Globus pallidus (tissue), 1 donor: ENCODE results near the gene SMAD6.

Experiments used
- DNase-seq: peaks from one replicate; pipeline ENCODE4 v3.0.0-alpha.2; 2015; ENCODE audit warnings: low spot score

The SMAD6 gene

DNA sequence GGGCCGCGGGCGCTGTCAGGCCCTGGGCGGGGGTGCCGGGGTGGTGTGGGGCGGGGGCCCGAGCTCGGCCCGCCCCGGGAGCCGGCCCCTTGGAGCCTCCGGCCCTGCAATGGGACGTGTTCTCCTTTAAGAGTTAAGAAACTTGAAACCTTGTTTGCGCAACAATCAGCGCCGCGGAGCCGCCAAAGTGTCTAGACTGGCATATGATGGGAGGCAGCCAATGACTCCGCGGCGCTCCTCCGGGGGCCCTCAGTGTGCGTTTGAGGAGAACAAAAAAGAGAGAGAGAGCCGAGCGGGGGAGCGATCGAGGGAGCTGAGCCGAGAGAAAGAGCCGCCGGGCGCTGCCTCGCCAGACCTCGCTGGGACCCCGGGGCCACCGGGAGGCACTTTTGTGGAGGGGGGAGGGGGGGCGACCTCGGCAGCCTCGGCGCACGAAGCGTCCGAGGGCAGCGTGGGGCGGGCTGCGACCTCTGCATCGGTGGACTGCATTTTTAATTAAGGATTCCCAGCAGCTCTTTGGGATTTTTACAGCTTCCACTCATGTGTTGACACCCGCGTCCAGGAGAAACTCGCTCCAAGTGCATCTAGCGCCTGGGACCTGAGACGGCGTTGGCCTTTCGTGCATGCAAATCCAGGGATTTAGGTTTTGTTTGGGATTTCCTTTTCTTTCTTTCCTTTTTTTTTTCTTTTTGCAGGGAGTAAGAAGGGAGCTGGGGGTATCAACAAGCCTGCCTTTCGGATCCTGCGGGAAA lies at the start of gene SMAD6:
TSS of gene SMAD6 (plus strand) at position 202 of the 752 bp plus-strand sequence. CDS start 1,023 bp downstream, outside the sequence.
- peak; percentile 75 for DNase-seq

DNA sequence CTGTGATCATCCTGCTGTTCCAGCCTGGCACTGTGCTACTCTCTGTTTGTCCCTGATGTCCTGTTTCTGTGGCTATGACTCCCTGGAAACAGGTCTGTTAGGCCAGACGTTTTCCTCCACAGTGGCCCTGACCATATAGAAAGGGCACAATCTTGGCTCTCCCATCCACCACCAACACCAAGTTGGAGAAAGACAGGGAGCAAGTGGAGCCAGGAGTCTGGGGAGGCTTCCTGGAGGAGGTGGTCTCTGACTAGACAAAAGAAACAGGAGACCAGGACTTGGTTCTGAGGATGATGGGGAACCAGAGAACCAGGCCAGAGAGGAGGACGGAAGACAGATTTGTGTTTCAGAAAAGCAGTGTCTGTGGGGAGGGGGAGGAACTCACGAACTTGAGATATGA lies 49.2 kb upstream of the SMAD6 start:
- no peak for DNase-seq

DNA sequence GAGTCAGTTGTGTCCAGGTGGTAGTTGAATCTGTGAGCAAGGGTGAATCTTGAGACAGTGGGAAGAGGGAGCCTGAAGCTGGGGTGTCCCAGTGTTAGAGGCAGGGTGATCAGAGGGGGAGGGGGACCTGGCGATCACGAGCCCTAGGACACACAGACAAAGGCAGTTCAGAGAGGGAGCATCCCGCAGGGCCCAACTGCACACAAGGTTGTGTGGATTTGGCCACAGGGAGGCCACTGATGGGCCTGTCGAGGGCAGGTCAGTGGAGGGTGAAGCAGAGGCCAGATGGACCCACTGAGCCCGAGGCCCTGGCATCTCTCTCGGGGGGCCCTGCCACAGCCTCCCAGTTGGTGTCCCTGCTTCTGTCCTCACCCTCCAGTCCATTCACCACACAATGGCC lies 48.6 kb upstream of the SMAD6 start:
- DNase-seq, result no peak

DNA sequence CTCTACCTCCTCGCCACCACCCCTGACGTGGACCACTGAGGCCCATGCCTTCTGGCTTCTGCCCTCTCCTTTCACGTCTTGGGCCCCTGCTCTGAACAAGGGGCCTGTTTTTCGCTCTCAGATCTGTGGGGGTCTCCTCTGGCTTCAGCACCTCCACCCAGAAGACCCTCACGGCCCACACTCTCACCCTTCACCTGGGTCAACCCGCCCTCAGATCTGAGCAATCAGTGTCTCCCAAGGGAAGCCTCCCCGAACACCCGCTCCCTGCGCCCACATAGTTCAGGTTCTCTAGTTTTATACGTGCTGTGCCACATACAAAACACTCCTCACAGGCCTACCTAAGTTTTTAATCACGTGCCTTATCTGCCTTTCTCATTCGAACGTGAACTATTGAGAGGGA lies 48.2 kb upstream of the SMAD6 start:
- no peak for DNase-seq

DNA sequence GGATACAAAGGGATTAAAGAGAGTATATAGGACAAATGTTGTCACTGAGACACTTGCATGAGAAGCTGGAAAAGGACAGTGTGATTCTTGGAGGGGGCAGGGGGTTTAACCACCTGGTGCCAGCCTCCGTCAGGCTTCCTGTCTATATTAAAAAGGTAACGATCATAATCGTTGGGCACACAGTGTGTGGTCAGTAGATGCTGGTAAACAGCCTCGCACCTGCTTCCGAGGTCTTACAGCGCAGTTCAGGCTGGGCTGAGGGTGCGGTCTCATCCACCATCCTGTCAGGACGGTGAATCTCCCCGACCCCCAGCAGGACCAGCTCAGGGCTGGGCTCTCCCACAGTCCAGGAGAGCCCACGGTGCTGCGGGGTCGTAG lies 47.7 kb upstream of the SMAD6 start:
- no peak for DNase-seq

DNA sequence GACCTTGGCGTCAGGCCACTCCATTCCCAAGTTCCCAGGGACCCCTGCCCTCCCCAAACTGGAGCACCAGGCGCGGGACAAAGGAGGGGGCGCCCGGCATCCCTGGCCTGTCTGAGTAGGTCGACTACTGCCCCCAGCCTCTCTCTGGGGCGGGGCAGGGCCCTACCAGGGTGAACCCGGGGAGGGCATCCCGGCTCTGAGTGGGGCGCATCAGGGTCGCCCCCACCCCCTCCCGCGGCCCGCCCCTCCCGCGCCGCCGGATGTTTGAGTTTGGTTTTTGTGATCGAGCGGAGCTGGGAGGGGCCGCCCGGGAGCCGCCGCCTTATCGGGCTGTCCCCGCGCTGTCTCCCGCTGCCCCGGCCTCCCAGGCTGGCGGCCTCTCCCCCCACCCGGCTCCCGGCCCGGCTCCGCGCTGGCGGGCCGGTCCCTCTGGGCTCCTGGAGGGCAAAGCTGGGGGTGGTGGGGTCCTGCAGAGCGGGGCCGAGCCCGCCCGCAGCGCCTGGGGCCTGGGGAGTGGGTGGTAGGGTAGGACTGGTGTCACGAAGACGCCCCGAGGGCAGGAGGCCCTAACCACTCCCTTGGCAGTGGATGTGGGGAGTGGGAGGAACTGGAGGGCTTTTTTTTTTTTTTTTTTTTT lies 47.2 kb upstream of the SMAD6 start:
- DNase-seq, result no peak

DNA sequence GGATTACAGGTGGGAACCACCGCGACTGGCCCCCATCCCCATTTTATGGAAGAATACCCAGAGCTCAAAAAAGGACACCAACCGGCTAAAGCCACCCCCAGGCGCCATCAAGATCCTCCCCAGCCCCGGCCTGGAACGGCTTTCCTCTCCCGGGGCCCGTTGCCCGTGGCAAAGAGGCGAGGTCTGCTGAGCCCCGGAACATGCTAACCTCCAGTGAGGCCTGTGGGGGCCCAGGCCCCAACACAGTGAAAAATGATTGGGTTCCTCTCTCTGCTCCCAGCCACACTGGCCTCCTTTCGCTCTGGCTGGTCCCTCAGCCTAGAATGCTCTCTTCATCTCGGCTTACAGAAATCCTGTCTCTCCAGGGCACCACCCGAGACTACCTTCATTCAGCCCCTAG lies 46.5 kb upstream of the SMAD6 start:
- no peak for DNase-seq

DNA sequence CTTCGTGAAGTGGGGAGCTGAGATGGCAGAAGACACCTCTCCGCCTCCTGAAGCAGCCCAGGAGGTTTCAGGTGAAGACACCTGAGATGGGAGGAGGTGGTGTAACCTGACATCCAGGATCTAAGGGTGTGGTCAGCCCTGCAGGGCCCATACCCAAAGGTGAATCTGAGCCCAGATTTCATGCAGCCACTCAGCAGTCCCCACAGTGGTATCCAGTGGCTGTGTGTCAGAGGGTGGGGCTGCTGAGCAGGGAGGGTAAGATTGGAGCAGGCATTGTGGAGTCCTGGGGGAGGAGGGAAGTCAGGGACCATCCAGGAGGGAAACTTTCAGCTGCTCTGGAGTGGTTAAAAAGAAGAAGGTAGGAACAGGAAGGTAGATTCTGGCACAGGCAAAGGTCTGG lies 46.0 kb upstream of the SMAD6 start:
- DNase-seq, result no peak

DNA sequence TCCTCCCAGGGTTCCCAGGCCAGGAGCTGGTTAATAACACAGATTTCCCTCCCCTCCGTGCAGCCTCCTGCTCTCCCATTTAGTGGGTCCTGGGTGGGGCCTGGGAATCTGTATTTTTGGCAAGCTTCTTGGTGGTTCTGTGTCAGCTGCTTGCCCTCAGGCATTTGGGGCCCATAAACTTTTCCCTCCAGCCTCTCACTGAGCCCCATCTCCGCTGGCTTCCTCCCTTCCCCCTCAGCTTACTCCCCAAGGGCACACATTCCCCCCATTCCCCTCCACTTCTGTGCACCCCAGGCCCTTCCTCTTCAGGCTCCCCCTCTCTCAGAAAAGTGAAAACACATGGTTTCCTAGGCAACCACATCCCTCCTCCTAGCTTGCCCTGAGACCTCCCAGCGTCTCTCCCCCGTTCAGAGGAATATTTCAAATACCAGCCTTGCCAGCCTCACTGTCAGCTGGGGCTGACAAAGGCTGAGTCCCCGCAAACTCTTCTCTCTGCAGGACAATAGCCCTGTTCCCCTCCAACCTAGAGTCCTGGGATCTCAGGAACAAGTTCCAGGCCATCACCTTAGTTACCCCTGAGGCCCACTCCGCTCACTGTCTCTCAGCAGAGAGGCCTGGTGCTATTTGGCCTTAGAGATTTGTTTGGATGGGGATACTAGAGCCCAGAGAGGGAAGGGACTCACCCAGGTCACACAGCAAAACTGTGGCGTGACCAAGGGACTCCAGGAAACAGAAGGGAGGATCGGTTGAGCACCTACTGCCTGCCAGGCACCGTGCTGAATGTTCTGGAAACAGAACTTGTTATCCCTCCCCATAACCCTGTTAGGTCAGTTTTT lies 44.6 kb upstream of the SMAD6 start:
- DNase-seq, result no peak

DNA sequence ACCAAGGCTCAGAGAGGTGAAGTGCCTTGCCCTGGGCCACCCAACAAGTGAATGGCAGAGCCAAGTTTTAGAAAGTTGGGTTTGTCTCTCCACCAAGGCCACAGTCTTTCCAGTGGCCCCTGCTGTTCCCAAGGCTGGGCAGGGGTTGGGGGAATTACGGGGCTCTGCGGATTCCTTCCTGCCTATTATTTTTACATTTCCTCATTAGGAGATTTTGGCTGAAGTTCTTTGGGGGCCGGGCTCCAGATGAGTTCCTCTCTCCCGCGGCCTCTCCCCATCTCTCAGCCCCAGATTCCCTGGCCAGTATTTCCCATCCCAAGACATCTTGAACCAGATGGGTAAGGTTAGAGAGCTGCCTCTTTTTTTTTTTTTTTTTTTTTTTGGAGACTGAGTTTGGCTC lies 44.0 kb upstream of the SMAD6 start:
- DNase-seq, result no peak

DNA sequence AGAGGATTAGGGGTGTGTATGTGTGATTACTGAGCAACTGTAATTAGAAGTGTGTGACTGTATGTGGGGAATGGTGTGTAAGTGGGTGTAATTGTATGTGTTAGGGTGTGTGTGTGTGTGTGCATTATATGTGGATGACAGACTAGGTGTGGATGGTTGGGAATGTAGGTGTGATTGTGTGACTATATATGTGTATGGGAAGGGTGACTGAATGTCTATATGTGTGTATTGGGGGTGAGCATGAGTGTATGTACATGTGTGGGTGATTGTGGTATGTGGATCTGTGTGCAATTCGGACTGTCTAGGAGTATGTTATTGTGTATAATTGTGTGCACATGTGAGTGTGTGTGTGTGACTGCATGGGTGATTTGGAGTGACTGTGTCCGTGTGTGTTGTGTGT lies 43.2 kb upstream of the SMAD6 start:
- DNase-seq, result no peak

DNA sequence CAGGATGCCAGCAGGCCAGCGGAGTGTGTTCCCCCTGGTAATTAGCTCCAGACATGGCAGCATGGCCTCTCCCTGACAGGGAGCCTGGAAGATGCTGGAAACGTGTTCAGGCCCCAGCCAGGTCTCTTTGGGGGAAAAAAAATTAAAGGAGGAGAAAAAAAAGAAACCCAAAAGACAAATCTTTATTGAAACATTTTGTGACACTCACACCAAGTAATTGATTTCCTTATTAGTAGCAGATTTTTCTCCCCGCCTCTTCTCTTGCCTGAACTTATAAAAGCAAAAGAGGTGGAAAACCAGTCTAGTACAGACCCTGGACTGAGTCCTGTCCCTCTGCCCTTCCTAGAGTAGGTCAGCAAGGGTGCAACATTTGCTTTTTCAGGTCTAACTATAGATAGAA lies 42.7 kb upstream of the SMAD6 start:
- no peak for DNase-seq

DNA sequence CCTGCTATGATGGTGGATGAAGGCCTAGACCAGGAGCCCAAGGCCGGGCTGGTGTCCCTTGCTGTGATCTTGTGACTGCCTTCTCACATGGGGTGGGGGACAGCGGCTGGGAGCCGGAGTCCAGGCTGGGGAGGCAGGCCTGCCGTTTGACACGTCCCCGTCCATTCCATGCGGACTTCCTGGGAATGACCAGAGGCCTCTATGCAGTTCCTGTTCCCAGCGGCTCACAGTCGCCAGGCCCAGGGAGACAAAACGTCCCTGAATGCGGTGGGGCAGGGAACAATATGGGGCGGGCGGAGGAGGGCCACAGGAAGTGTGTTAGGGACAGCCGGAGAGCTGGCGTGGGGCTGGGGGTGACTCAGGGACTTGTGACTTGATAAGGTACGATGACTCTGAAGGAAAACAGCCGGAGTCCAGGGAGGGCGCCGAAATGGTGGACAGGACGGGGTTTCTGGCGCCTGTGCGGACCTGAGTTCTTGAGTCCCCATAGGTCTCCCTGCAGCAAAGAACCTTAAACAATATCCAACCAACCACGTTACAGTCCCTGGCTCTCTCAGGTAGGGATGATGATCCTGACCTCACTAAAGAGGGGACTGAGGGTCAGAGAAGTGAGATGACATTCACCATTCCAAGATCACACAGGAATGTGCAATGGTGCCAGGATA lies 40.5 kb upstream of the SMAD6 start:
- DNase-seq, result no peak

DNA sequence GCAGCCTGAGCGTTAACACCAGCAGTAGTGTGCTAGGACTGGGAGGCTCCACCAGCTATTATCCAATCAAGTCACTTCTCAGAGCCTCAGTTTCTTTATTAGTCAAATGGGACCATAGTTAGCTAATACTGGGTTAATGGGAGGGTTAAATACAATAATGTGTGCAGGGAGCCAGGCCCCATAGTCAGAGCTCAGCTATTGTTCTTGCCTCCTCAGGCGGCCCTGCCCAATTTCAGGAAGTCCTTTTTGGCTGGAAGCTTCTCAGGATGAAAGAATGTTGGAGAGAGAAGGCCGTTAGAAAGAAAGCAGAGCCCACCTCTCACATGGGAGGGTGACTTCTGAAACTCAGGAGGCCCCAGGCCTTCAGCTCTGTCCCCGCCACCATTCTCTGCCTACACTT lies 39.5 kb upstream of the SMAD6 start:
- DNase-seq, result no peak

DNA sequence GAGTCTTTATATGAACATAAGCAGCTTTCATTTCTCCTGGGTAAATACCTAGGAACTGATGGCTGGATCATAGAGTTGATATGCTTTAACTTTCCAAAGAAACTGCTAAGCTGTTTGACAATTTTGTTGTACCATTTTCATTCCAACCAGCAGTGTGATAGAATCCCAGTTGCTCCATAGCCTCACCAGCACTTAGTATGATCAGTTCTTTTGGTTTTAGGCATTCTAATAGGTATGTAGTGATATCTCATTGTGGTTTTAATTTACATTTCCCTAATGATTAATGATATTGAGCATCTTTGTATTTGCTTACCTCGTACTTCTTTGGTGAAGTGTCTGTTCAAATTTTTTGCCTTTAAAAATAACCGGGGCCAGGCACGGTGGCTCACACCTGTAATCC lies 38.4 kb upstream of the SMAD6 start:
- DNase-seq, result no peak

DNA sequence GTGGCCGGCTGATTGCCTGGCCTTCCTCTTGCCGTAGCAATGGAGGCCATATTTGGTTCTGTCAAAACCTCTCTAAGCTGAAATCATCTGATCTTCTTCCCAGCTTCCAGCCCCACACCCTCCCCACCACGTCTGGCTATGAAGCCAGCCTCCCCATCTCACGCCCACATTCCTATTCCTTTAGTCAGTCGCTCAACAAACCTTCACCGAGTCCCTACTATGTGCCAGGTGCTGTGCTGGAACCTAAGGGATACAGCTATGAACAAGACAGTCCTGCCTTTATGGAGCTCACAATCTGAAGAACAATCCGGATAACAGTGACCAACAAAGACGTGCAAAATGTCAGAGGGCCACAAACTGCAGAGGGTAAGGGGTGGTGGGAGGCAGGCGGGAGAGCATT lies 31.9 kb upstream of the SMAD6 start:
- DNase-seq, result no peak

DNA sequence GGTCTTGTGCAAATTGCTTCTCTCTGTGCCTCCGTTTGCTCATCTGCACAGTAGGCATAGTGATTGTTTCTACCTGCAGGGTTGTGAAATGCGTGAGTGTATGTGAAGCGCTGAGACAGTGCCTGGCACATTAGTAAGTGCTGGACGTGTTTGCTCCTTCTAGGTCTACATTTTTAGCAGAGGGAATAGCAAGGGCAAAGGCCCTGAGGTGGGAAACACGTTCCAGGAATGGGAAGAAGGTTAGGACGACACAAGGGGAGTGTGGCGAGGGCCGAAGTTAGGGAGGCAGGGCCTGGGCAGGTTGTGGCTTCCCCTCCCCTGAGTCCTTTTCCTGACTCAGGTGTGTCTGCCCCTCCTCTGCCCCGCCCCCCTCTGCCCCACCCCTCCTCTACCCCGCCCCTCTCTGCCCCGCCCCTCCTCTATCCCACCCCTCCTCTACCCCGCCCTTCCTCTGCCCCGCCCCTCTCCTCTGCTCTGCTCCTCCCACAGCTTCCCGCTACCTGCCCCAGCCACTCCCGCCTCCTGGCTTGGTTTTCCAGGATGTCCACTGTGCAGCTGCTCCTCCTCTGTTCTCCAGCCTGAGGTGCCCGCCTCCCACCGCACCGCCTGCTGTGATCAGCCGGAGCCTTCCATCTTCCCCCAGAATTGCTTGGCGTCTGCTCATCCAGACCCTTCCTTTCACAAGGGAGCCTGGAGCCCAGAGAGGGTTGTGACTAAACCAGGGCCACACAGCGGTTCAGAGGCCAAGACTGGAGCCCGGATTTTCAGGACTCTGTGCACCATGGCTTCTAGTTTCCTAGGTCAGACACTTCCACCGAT lies 31.1 kb upstream of the SMAD6 start:
- DNase-seq, result no peak

DNA sequence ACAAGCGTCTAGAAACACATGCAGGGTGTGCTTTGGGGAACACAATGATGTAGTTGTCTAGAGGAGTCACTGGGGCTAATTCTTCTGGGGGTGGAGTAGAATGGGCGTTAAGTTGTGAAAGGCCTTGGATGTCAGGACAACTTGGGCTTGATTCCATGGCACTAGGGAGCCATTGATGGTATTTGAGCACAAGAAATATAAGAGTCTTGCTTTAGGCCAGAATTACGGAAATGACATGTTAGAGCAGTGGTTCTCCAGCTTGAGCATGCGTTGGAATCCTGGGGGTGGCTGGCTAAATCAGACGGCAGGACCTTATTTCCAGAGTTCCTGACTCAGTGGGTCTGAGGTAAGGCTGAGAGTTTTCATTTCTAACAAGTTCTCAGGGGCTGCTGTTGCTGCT lies 29.2 kb upstream of the SMAD6 start:
- no peak for DNase-seq

DNA sequence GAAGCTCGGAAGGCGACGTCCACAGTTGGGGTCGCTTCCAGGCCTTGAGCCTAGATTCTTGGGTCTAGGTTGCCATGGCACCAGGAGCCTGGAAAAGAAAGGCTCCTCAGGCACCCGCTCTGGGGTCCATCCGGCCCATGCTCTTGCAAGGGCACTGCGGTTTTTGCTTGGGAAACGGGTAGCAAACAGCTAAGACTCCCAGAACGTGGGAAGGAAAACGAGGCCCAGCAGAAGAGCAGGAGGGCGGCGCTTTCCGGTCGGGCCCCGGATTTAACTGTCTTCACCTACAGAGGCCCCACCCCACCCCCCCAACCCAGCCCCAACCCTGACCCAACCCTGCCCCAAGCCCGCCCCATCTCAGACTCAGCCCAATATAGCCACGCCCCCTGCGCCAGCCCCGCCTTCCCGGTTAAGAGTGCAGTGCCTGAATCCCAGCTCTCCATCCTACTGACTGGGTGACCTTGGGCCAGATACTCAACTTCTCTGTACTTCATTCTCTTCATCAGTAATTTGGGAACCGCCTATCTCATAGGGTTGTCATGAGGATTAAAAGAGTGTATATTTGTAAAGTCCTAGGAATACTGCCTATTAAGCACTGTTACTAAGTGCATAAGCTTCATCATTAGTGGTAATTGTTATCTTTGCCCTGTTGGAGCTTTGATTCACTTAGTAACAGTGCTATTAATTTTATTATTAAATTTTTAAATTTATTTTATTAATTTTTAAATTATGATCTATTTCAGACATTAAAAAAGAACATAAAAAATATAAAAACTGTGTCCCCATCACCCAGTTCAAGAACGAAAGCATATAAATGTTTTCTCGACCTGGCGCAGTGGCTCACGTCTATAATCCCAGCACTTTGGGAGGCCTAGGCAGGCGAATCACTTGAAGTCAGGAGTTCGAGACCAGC lies 28.4 kb upstream of the SMAD6 start:
- no peak for DNase-seq

DNA sequence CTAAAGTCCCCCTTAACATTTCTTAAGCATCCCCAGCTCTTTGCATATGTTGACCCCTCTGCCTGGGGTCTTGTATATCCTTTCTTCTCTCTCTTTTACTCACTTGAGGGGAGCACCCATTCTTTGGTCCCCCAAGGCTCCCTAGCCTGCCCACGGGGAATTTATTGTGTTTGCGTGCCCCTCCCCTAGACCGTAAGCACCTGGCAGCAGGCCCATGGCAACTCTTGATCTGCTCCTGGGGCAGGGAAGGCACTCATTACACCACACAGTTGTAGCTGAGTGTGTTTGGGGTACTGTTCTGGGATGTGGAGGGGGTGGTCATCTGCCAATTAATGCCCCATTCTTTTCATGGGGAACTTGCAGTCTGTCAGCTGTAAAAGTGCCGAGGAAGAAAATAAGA lies 27.3 kb upstream of the SMAD6 start:
- no peak for DNase-seq

DNA sequence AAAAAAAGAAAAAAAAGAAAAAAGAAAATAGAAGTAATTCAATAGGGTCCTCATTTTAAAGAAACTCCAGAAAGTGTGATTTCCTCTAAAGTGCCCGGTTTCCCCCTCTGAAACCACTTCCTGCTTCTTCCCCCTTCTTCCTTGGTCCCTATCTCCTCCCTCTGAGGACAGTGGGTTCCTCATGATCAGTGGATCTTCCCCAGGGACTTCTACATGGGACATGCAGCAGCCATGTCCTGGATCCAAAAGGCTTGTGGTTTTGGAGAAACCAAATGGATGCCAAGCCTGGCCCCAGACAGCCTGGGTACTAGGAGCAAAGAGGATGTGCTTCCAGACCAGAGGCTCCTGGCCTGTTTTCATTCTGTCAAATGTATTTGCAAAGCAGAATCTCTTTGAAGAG lies 26.6 kb upstream of the SMAD6 start:
- DNase-seq, result no peak
